GM12878 (cell line): ENCODE data around the gene CYP1A2. TPM values are rescaled to one million over a fixed set of nuclear protein-coding genes. Genes with fewer than 3 reads are reported as not detected.

ENCODE experiments used
- ASH2L ChIP-seq: fragments of 300-600, 200-600 bp; sonication (generic); IDR thresholded peaks from 2 replicates; pipeline ENCODE4 v1.6.1; 2017; ENCODE audit warnings: low read depth, mild to moderate bottlenecking, borderline replicate concordance
- BHLHE40 ChIP-seq, 2 experiments: fragments of 450-650 bp in 1 of 2; IDR thresholded peaks; 2 replicates each; pipeline ENCODE4 v1.6.1; 2011 to 2017; ENCODE audit warnings: low read depth in 2 of 2, borderline replicate concordance in 1 of 2, improper control_type of control experiment in 1 of 2, low read length in 1 of 2, mild to moderate bottlenecking in 1 of 2
- CHD1 ChIP-seq: IDR thresholded peaks from 2 replicates; pipeline ENCODE4 v1.6.1; 2012; ENCODE audit warnings: low read depth, low read length, improper control_type of control experiment
- CREB1 ChIP-seq: IDR thresholded peaks from 2 replicates; pipeline ENCODE4 v1.6.1; 2012; ENCODE audit warnings: low read depth, mild to moderate bottlenecking, inconsistent platforms
- HDAC2 ChIP-seq: fragments of 200-600 bp; sonication (generic); IDR thresholded peaks from 2 replicates; pipeline ENCODE4 v1.6.1; 2017
- IRF4 ChIP-seq: IDR thresholded peaks from 2 replicates; pipeline ENCODE4 v1.6.1; 2011; ENCODE audit warnings: low read depth, low read length
- MEF2B ChIP-seq: fragments of 450-650 bp; IDR thresholded peaks from 2 replicates; pipeline ENCODE4 v1.6.1; 2018; ENCODE audit warnings: mild to moderate bottlenecking, moderate library complexity; ENCODE audit not compliant: partially characterized antibody, poor library complexity, severe bottlenecking
- MXI1 ChIP-seq: fragments of 150-350 bp; IDR thresholded peaks from 2 replicates; pipeline ENCODE4 v1.6.1; 2011; ENCODE audit warnings: low read depth, mild to moderate bottlenecking, inconsistent platforms, low read length, improper control_type of control experiment
- NR2C2 ChIP-seq: IDR thresholded peaks from 2 replicates; pipeline ENCODE4 v1.6.1; 2011; ENCODE audit warnings: borderline replicate concordance, low read depth; ENCODE audit not compliant: control insufficient read depth, insufficient read length
- POLR2A ChIP-seq: IDR thresholded peaks from 2 replicates; pipeline ENCODE4 v1.6.1; 2011; ENCODE audit warnings: low read depth, mild to moderate bottlenecking, low read length
- POLR2AphosphoS2 ChIP-seq: IDR thresholded peaks from 2 replicates; pipeline ENCODE4 v1.6.1; 2011; ENCODE audit warnings: low read depth, mild to moderate bottlenecking, low read length, improper control_type of control experiment, moderate library complexity
- POLR2AphosphoS5 ChIP-seq: IDR thresholded peaks from 2 replicates; pipeline ENCODE4 v1.6.1; 2011; ENCODE audit warnings: mild to moderate bottlenecking, low read length, inconsistent platforms
- SIX5 ChIP-seq: IDR thresholded peaks from 2 replicates; pipeline ENCODE4 v1.6.1; 2011; ENCODE audit warnings: mild to moderate bottlenecking, low read depth, low read length, moderate library complexity; ENCODE audit not compliant: severe bottlenecking
- SMAD1 ChIP-seq: fragments of 450-650 bp; IDR thresholded peaks from 2 replicates; pipeline ENCODE4 v1.6.1; 2018; ENCODE audit warnings: mild to moderate bottlenecking, low read depth; ENCODE audit not compliant: partially characterized antibody
- TARDBP ChIP-seq: IDR thresholded peaks from 2 replicates; pipeline ENCODE4 v1.6.1; 2016; ENCODE audit warnings: borderline replicate concordance
- TBL1XR1 ChIP-seq: IDR thresholded peaks from 2 replicates; pipeline ENCODE4 v1.6.1; 2012; ENCODE audit warnings: low read depth, low read length, improper control_type of control experiment
- TCF12 ChIP-seq: IDR thresholded peaks from 2 replicates; pipeline ENCODE4 v1.6.1; 2011; ENCODE audit warnings: low read depth, mild to moderate bottlenecking, low read length
- TCF7 ChIP-seq: IDR thresholded peaks from 2 replicates; pipeline ENCODE4 v1.6.1; 2014; ENCODE audit warnings: antibody characterized with exemption, borderline replicate concordance
- ZNF207 ChIP-seq: fragments of 450-650 bp; IDR thresholded peaks from 2 replicates; pipeline ENCODE4 v1.6.1; 2014; ENCODE audit warnings: antibody characterized with exemption, mild to moderate bottlenecking, borderline replicate concordance
- ZNF384 ChIP-seq: IDR thresholded peaks from 2 replicates; pipeline ENCODE4 v1.6.1; 2012; ENCODE audit warnings: low read depth, mild to moderate bottlenecking, low read length, improper control_type of control experiment, borderline replicate concordance
- polyA plus RNA-seq, 11 experiments: library from polyadenylated mRNA; depleted of rRNA in 4 of 11; unstranded in 6 of 11; stranded (reverse) in 5 of 11; fragments of >200 nt; fragmentation: Nextera tagmentation in 4 of 11; fragmentation: Illumina TruSeq in 1 of 11; extraction: Ambion mirVana in 4 of 11; extraction: Trizol in 1 of 11; gene quantifications; 1 replicate in 1 of 11; 2 replicates in 10 of 11; pipeline versions ENCODE4 v1.2.1 to v1.2.3, GENCODE V29; 2011 to 2016; ENCODE audit warnings: inconsistent platforms in 2 of 11, missing spikeins in 2 of 11, low read depth in 1 of 11
- total RNA-seq, 4 experiments: library from RNA; depleted of rRNA in 3 of 4; stranded (reverse); fragments of >200 nt in 3 of 4; fragmentation: Illumina TruSeq in 1 of 4; extraction: Trizol in 1 of 4; gene quantifications; 2 replicates each; pipeline versions ENCODE4 v1.2.1 to v1.2.3, GENCODE V29; 2013 to 2021
- TF ChIP-seq, protein P1 (sequence below): fragments of 450-650 bp; IDR thresholded peaks from 2 replicates; pipeline ENCODE4 v1.6.1; 2017; ENCODE audit warnings: low read depth, mild to moderate bottlenecking, moderate library complexity
- TF ChIP-seq, protein P2 (sequence below): fragments of 450-650 bp; IDR thresholded peaks from 2 replicates; pipeline ENCODE4 v1.6.1; 2014; ENCODE audit warnings: mild to moderate bottlenecking
- TF ChIP-seq, protein P3 (sequence below): IDR thresholded peaks from 2 replicates; pipeline ENCODE4 v1.6.1; 2011; ENCODE audit warnings: mild to moderate bottlenecking, low read depth, low read length, moderate library complexity; ENCODE audit not compliant: insufficient replicate concordance
- TF ChIP-seq, protein P4 (sequence below): IDR thresholded peaks from 2 replicates; pipeline ENCODE4 v1.6.1; 2011; ENCODE audit warnings: low read depth, low read length, improper control_type of control experiment, borderline replicate concordance
- TF ChIP-seq, protein P5 (sequence below): fragments of 450-650 bp; IDR thresholded peaks from 2 replicates; pipeline ENCODE4 v1.6.1; 2016; ENCODE audit warnings: mild to moderate bottlenecking

Gene CYP1A2
- total and polyA plus RNA-seq, 10 of the 15 experiments (the other 5 are each of a cell fraction or from before 2014, with no cell fraction given): 0.03 to 0.09 (median 0.05) TPM; not detected in 7

DNA sequence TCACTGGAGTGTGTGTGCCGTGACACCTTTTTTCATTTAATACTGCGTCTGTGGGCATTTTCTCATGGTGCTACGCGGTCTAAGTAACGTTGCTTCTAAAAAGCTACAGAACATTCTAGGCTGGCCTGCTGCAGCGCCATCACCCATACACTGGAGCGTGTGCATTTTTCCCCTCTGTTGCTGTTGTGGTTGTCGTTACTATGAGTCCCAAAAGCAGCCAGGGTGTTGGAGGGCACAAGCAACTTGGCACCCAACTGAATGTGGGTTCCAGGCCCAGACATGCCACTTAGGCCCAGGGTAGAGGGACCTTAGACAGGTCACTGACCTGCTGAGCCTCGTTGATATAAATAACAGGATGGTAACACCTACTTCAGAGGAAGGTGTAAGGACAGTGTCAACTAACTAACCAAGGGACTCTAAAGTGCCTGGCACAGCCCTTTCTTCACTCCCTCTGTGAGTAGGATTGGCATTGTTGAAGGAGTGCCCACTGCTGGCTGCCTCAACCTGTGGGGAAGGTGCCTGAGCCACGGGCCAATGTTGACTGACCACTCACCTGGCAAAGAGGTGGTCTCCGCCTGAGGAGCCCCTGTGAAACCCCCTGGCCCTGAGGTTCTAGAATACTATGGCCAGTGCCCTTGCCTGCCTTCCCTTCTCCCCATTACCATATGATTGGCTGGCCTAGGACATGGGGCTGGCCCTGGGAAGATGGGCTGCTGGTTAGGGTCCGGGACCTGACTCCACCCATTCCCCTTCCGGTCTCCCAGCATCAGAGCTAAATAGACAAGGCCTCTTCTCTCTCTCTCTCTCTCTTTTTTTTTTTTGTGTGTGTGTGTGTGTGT is 36.8 kb downstream of the CYP1A2 start (continued):
- peak; percentile 32; the same call in 1 of the 2 replicates for TF ChIP-seq POLR2AphosphoS5
- peak; percentile 82; the same call in 1 of the 2 replicates for TF ChIP-seq CHD1
- no peak for TF ChIP-seq SMAD1
- no peak for TF ChIP-seq HDAC2
- TF ChIP-seq, protein P1, sequence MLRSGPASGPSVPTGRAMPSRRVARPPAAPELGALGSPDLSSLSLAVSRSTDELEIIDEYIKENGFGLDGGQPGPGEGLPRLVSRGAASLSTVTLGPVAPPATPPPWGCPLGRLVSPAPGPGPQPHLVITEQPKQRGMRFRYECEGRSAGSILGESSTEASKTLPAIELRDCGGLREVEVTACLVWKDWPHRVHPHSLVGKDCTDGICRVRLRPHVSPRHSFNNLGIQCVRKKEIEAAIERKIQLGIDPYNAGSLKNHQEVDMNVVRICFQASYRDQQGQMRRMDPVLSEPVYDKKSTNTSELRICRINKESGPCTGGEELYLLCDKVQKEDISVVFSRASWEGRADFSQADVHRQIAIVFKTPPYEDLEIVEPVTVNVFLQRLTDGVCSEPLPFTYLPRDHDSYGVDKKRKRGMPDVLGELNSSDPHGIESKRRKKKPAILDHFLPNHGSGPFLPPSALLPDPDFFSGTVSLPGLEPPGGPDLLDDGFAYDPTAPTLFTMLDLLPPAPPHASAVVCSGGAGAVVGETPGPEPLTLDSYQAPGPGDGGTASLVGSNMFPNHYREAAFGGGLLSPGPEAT: no peak
- no peak for TF ChIP-seq ASH2L
- TF ChIP-seq CREB1: no peak
- TF ChIP-seq ZNF207: no peak
- no peak for TF ChIP-seq TCF7
- no peak for TF ChIP-seq IRF4
- TF ChIP-seq, protein P2, sequence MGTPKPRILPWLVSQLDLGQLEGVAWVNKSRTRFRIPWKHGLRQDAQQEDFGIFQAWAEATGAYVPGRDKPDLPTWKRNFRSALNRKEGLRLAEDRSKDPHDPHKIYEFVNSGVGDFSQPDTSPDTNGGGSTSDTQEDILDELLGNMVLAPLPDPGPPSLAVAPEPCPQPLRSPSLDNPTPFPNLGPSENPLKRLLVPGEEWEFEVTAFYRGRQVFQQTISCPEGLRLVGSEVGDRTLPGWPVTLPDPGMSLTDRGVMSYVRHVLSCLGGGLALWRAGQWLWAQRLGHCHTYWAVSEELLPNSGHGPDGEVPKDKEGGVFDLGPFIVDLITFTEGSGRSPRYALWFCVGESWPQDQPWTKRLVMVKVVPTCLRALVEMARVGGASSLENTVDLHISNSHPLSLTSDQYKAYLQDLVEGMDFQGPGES: no peak
- 0 out of 2 replicates have a peak, but pooled peaks have one; percentile 63 for TF ChIP-seq POLR2AphosphoS2
- TF ChIP-seq TCF12: no peak
- TF ChIP-seq, protein P3, sequence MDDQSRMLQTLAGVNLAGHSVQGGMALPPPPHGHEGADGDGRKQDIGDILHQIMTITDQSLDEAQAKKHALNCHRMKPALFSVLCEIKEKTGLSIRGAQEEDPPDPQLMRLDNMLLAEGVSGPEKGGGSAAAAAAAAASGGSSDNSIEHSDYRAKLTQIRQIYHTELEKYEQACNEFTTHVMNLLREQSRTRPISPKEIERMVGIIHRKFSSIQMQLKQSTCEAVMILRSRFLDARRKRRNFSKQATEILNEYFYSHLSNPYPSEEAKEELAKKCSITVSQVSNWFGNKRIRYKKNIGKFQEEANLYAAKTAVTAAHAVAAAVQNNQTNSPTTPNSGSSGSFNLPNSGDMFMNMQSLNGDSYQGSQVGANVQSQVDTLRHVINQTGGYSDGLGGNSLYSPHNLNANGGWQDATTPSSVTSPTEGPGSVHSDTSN: no peak
- peak; percentile 27; the same call in 1 of the 2 replicates for TF ChIP-seq POLR2A
- TF ChIP-seq MXI1: 0 out of 2 replicates have a peak, but pooled peaks have one; percentile 48
- peak; percentile 16 for TF ChIP-seq MEF2B
- no peak for TF ChIP-seq SIX5
- no peak for TF ChIP-seq TBL1XR1
- TF ChIP-seq, protein P4, sequence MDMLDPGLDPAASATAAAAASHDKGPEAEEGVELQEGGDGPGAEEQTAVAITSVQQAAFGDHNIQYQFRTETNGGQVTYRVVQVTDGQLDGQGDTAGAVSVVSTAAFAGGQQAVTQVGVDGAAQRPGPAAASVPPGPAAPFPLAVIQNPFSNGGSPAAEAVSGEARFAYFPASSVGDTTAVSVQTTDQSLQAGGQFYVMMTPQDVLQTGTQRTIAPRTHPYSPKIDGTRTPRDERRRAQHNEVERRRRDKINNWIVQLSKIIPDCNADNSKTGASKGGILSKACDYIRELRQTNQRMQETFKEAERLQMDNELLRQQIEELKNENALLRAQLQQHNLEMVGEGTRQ: no peak; the same call in 1 of the 2 replicates
- TF ChIP-seq, protein P5, sequence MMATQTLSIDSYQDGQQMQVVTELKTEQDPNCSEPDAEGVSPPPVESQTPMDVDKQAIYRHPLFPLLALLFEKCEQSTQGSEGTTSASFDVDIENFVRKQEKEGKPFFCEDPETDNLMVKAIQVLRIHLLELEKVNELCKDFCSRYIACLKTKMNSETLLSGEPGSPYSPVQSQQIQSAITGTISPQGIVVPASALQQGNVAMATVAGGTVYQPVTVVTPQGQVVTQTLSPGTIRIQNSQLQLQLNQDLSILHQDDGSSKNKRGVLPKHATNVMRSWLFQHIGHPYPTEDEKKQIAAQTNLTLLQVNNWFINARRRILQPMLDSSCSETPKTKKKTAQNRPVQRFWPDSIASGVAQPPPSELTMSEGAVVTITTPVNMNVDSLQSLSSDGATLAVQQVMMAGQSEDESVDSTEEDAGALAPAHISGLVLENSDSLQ: peak; percentile 36; the same call in 1 of the 2 replicates
- TF ChIP-seq TARDBP: no peak
- peak; percentile 90 for TF ChIP-seq ZNF384
- no peak; a peak in 1 of 4 replicates for TF ChIP-seq BHLHE40 (IDR thresholded peaks at IDR 0.05; ENCODE audit: borderline replicate concordance in 1 of 2, low read depth in 2 of 2, low read length in 1 of 2)
- TF ChIP-seq NR2C2: no peak
